ENCODE data around the gene ZNF668.

Gene ZNF668

DNA sequence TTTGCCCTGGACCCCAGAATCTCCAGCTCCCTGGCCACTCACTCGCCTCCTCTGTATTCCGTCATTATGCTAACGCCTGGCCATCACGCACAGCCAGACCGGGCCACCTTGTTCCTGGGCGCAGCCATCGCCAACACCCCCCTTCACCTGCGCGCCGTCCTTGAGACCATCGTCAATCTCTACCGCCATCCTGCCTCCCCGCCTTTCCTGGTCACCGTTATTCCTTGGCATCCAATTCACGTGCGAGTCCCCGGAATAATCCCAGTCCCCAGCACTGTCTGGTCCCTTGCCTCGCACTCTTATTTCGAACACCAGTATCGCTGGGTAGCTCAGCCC is 20.0 kb upstream of the ZNF668 start:
- no peak for TF ChIP-seq NFIC (IDR thresholded peaks at IDR 0.05)
- TF ChIP-seq, protein P1, sequence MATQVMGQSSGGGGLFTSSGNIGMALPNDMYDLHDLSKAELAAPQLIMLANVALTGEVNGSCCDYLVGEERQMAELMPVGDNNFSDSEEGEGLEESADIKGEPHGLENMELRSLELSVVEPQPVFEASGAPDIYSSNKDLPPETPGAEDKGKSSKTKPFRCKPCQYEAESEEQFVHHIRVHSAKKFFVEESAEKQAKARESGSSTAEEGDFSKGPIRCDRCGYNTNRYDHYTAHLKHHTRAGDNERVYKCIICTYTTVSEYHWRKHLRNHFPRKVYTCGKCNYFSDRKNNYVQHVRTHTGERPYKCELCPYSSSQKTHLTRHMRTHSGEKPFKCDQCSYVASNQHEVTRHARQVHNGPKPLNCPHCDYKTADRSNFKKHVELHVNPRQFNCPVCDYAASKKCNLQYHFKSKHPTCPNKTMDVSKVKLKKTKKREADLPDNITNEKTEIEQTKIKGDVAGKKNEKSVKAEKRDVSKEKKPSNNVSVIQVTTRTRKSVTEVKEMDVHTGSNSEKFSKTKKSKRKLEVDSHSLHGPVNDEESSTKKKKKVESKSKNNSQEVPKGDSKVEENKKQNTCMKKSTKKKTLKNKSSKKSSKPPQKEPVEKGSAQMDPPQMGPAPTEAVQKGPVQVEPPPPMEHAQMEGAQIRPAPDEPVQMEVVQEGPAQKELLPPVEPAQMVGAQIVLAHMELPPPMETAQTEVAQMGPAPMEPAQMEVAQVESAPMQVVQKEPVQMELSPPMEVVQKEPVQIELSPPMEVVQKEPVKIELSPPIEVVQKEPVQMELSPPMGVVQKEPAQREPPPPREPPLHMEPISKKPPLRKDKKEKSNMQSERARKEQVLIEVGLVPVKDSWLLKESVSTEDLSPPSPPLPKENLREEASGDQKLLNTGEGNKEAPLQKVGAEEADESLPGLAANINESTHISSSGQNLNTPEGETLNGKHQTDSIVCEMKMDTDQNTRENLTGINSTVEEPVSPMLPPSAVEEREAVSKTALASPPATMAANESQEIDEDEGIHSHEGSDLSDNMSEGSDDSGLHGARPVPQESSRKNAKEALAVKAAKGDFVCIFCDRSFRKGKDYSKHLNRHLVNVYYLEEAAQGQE (IDR thresholded peaks at IDR 0.05; ENCODE audit: low read depth), result no peak
- TF ChIP-seq, protein P2, sequence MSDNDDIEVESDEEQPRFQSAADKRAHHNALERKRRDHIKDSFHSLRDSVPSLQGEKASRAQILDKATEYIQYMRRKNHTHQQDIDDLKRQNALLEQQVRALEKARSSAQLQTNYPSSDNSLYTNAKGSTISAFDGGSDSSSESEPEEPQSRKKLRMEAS (IDR thresholded peaks at IDR 0.05), result no peak
- TF ChIP-seq YY1 (IDR thresholded peaks at IDR 0.05; ENCODE audit: low read depth), result no peak
- TF ChIP-seq, protein P3, sequence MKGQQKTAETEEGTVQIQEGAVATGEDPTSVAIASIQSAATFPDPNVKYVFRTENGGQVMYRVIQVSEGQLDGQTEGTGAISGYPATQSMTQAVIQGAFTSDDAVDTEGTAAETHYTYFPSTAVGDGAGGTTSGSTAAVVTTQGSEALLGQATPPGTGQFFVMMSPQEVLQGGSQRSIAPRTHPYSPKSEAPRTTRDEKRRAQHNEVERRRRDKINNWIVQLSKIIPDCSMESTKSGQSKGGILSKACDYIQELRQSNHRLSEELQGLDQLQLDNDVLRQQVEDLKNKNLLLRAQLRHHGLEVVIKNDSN (IDR thresholded peaks at IDR 0.05), result no peak
- no peak for TF ChIP-seq TAF1 (IDR thresholded peaks at IDR 0.05; ENCODE audit: low read depth)
- no peak for TF ChIP-seq FOXM1 (IDR thresholded peaks at IDR 0.05; ENCODE audit: borderline replicate concordance, low read depth)
- TF ChIP-seq CREB1 (IDR thresholded peaks at IDR 0.05; ENCODE audit: low read depth), result no peak
- TF ChIP-seq EP300 (IDR thresholded peaks at IDR 0.05; ENCODE audit: borderline replicate concordance), result no peak
- TF ChIP-seq ZBTB7A (IDR thresholded peaks at IDR 0.05; ENCODE audit: low read depth), result no peak
- TF ChIP-seq EGR1 (IDR thresholded peaks at IDR 0.05), result no peak
- TF ChIP-seq RAD21 (IDR thresholded peaks at IDR 0.05; ENCODE audit: low read depth), result no peak
- no peak for TF ChIP-seq TEAD4 (IDR thresholded peaks at IDR 0.05)
- no peak for TF ChIP-seq CEBPB (IDR thresholded peaks at IDR 0.05)
- no peak for TF ChIP-seq TCF12 (IDR thresholded peaks at IDR 0.05; ENCODE audit: low read depth)

DNA sequence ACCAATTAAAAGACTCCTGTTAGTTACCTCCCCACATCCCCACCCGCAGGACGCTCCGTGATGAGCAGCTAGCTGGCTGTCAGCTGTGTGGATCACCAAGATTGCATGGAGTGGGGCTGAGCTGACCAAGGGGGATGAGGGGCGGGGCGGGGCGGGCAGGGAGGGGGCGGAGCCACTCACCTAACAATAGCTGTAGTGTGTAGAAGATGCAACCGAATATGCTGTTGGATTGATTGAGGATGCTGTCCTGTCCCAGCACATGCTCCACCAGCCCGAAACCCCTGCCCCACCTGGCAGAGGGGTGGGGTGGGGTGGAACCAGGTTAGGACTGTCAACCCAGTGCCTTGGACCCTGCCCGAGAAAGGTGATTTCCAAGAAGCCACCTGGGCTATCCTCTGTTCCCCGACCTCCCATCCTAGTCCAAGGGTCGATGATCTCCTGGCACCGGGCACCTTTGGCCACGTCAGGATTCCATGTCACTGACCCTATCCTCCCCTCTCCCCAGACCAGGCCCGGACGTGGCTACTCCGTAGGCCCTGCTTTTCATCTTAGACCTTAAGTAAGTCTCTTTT is 19.2 kb upstream of the ZNF668 start:
- TF ChIP-seq, protein P3 (IDR thresholded peaks at IDR 0.05), result no peak
- no peak for TF ChIP-seq EGR1 (IDR thresholded peaks at IDR 0.05)
- no peak for TF ChIP-seq CEBPB (IDR thresholded peaks at IDR 0.05)
- TF ChIP-seq, protein P2 (IDR thresholded peaks at IDR 0.05), result no peak
- TF ChIP-seq NFIC (IDR thresholded peaks at IDR 0.05), result no peak
- TF ChIP-seq EP300 (IDR thresholded peaks at IDR 0.05; ENCODE audit: borderline replicate concordance), result no peak
- TF ChIP-seq ZBTB7A (IDR thresholded peaks at IDR 0.05; ENCODE audit: low read depth), result no peak

DNA sequence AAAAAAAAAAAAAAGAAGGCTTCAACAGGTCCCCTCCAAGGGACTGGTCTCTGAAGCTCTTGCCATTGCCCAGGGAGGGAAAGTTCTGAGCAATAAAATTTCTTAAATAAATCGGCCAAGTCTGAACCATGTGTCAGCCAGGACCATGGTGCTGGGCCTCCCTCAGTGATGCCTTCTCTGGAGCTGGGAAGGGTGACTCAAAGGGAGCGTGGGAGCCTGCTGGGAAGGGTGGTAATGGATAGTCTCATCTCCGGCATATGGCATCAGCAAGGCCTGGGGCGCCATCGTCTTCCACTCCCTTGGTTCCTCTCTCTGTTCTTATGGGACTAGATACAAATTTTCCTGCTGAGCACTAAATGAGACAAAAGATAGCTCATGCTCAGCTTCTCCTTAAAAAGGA is 18.3 kb upstream of the ZNF668 start:
- no peak for TF ChIP-seq CEBPB (IDR thresholded peaks at IDR 0.05)
- no peak for TF ChIP-seq EGR1 (IDR thresholded peaks at IDR 0.05)
- TF ChIP-seq, protein P2 (IDR thresholded peaks at IDR 0.05), result no peak
- no peak for TF ChIP-seq YY1 (IDR thresholded peaks at IDR 0.05; ENCODE audit: low read depth)
- no peak for TF ChIP-seq EP300 (IDR thresholded peaks at IDR 0.05; ENCODE audit: borderline replicate concordance)
- TF ChIP-seq TEAD4 (IDR thresholded peaks at IDR 0.05), result no peak
- TF ChIP-seq, protein P1 (IDR thresholded peaks at IDR 0.05; ENCODE audit: low read depth), result no peak
- no peak for TF ChIP-seq TCF12 (IDR thresholded peaks at IDR 0.05; ENCODE audit: low read depth)

DNA sequence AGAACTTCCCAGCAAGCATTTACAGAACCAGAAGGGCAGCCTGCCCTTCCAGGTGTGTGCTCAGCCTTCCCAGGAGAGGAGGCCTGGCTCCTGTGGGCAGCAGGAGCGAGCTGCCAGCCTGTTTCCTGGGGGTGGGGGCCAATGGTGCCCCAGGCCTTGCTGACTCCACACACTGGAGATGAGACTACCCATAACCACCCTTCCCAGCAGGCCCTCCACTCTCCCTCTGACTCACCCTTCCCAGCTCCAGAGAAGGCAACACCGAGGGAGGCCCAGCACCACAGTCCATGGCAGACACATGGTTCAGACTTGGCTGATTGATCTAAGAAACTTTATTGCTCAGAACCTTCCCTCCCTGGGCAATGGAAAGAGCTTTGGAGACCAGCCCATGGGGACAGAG is 16.5 kb upstream of the ZNF668 start:
- TF ChIP-seq CREB1 (IDR thresholded peaks at IDR 0.05; ENCODE audit: low read depth) (no peak), ZBTB7A (IDR thresholded peaks at IDR 0.05; ENCODE audit: low read depth) (no peak), EGR1 (IDR thresholded peaks at IDR 0.05) (no peak), TCF12 (IDR thresholded peaks at IDR 0.05; ENCODE audit: low read depth) (no peak), EP300 (IDR thresholded peaks at IDR 0.05; ENCODE audit: borderline replicate concordance) (no peak), RAD21 (IDR thresholded peaks at IDR 0.05; ENCODE audit: low read depth) (no peak), YY1 (IDR thresholded peaks at IDR 0.05; ENCODE audit: low read depth) (no peak), FOXM1 (IDR thresholded peaks at IDR 0.05; ENCODE audit: borderline replicate concordance, low read depth) (no peak), CEBPB (IDR thresholded peaks at IDR 0.05) (no peak), TAF1 (IDR thresholded peaks at IDR 0.05; ENCODE audit: low read depth) (no peak)
- TF ChIP-seq, protein P1 (IDR thresholded peaks at IDR 0.05; ENCODE audit: low read depth), result no peak
- TF ChIP-seq, protein P3 (IDR thresholded peaks at IDR 0.05), result no peak

Data from Ishikawa (cell line).